ENCODE measurements around the gene LRP1B.

DNA sequence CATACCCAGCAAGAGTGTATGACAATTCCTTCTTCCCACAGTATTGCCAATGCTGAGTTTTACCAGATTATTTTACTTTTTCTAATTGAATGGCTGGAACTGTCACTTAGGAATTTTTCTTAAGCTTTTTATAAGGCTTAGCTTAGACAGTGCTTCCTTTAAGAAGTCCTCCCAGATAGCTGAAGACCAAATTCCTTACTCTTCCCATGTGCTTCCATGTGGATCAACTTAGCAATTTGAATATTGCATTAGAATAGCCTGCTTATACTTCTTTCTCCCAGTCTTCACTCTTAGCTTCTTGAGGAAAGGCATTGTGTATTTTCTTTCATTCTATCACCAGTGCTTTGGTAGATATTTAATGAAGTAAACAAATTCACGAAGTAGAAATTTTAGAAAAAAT, 1144.4 kb downstream of the LRP1B start:
- TF ChIP-seq CEBPB (IDR thresholded peaks at IDR 0.05): no peak
- TF ChIP-seq TAF1 (IDR thresholded peaks at IDR 0.05; ENCODE audit: low read depth): no peak
- TF ChIP-seq, protein P1, sequence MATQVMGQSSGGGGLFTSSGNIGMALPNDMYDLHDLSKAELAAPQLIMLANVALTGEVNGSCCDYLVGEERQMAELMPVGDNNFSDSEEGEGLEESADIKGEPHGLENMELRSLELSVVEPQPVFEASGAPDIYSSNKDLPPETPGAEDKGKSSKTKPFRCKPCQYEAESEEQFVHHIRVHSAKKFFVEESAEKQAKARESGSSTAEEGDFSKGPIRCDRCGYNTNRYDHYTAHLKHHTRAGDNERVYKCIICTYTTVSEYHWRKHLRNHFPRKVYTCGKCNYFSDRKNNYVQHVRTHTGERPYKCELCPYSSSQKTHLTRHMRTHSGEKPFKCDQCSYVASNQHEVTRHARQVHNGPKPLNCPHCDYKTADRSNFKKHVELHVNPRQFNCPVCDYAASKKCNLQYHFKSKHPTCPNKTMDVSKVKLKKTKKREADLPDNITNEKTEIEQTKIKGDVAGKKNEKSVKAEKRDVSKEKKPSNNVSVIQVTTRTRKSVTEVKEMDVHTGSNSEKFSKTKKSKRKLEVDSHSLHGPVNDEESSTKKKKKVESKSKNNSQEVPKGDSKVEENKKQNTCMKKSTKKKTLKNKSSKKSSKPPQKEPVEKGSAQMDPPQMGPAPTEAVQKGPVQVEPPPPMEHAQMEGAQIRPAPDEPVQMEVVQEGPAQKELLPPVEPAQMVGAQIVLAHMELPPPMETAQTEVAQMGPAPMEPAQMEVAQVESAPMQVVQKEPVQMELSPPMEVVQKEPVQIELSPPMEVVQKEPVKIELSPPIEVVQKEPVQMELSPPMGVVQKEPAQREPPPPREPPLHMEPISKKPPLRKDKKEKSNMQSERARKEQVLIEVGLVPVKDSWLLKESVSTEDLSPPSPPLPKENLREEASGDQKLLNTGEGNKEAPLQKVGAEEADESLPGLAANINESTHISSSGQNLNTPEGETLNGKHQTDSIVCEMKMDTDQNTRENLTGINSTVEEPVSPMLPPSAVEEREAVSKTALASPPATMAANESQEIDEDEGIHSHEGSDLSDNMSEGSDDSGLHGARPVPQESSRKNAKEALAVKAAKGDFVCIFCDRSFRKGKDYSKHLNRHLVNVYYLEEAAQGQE (IDR thresholded peaks at IDR 0.05; ENCODE audit: low read depth): no peak
- TF ChIP-seq TEAD4 (IDR thresholded peaks at IDR 0.05): no peak
- no peak for TF ChIP-seq EP300 (IDR thresholded peaks at IDR 0.05; ENCODE audit: borderline replicate concordance)
- TF ChIP-seq, protein P2, sequence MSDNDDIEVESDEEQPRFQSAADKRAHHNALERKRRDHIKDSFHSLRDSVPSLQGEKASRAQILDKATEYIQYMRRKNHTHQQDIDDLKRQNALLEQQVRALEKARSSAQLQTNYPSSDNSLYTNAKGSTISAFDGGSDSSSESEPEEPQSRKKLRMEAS (IDR thresholded peaks at IDR 0.05): no peak
- no peak for TF ChIP-seq TCF12 (IDR thresholded peaks at IDR 0.05; ENCODE audit: low read depth)
- TF ChIP-seq RAD21 (IDR thresholded peaks at IDR 0.05; ENCODE audit: low read depth): no peak
- TF ChIP-seq USF1 (IDR thresholded peaks at IDR 0.05): no peak
- TF ChIP-seq EGR1 (IDR thresholded peaks at IDR 0.05): no peak
- no peak for TF ChIP-seq FOXM1 (IDR thresholded peaks at IDR 0.05; ENCODE audit: borderline replicate concordance, low read depth)
- no peak for TF ChIP-seq CREB1 (IDR thresholded peaks at IDR 0.05; ENCODE audit: low read depth)

All from Ishikawa (cell line).